ENCODE results near the gene SH3TC2.

GRCh38 chr5:149024477-149024876 is 38.4 kb downstream of the SH3TC2 start:
- TF ChIP-seq CTCF (IDR thresholded peaks at IDR 0.05) (no peak), EZH2 (IDR thresholded peaks at IDR 0.05) (no peak)
